NCI-H524 treated with DMSO at 0.1 percent for 48 hours (cell line): Measurements from ENCODE around the gene HOXD8.
A peak's percentile ranks its signal among the peaks of the same experiment; 100 is the strongest.

ENCODE experiments used
- DNase-seq: peaks from one replicate; lab custom pipeline; 2025; lab: John Stamatoyannopoulos, UW

The HOXD8 gene

GRCh38 chr2:176091329-176092258, 37.9 kb upstream of the HOXD8 start:
- DNase-seq = no peak

- no peak for DNase-seq
Measured at GRCh38 chr2:176092270-176093144, 37.0 kb upstream of the HOXD8 start, which contains the start of gene HOXD13. TSS of gene HOXD13 (plus strand) at chr2:176092721. CDS start at chr2:176092891, 170 bp downstream.

GRCh38 chr2:176093145-176093897, 36.2 kb upstream of the HOXD8 start:
- no peak for DNase-seq

- DNase-seq = no peak
Measured at GRCh38 chr2:176093898-176094249, 35.6 kb upstream of the HOXD8 start.

GRCh38 chr2:176094349-176094748, 35.2 kb upstream of the HOXD8 start:
- DNase-seq = no peak

GRCh38 chr2:176095421-176095820, 34.1 kb upstream of the HOXD8 start:
- DNase-seq = no peak

GRCh38 chr2:176096243-176096985, 33.1 kb upstream of the HOXD8 start:
- no peak for DNase-seq

GRCh38 chr2:176096986-176097819, 32.3 kb upstream of the HOXD8 start:
- DNase-seq = peak; percentile 63

GRCh38 chr2:176097820-176098365, 31.6 kb upstream of the HOXD8 start:
- DNase-seq = no peak

GRCh38 chr2:176098366-176099158, 30.9 kb upstream of the HOXD8 start:
- no peak for DNase-seq

- no peak for DNase-seq
Measured at GRCh38 chr2:176099159-176099727, 30.3 kb upstream of the HOXD8 start.

- no peak for DNase-seq
Measured at GRCh38 chr2:176099728-176100546, 29.6 kb upstream of the HOXD8 start, which contains the start of gene HOXD12. TSS of gene HOXD12 (plus strand) at chr2:176099795. CDS start at chr2:176099802, 7 bp downstream.

- DNase-seq = no peak
Measured at GRCh38 chr2:176100547-176101140, 28.9 kb upstream of the HOXD8 start.

- DNase-seq = no peak
Measured at GRCh38 chr2:176101216-176101830, 28.2 kb upstream of the HOXD8 start.

GRCh38 chr2:176101842-176102241, 27.7 kb upstream of the HOXD8 start:
- DNase-seq = no peak

GRCh38 chr2:176102309-176102866, 27.1 kb upstream of the HOXD8 start:
- DNase-seq = no peak

GRCh38 chr2:176103194-176103593, 26.3 kb upstream of the HOXD8 start:
- no peak for DNase-seq
